GM12874 (cell line): ENCODE measurements around the gene ANK2.

Experiments
- CTCF ChIP-seq: IDR thresholded peaks from 2 replicates; pipeline ENCODE4 v1.5.1; 2011; ENCODE audit warnings: low read depth, mild to moderate bottlenecking, control low read depth, low read length, moderate library complexity; ENCODE audit not compliant: insufficient read depth

The ANK2 gene

GRCh38 chr4:113141901-113142346, 92.5 kb downstream of the ANK2 start:
- no peak for TF ChIP-seq CTCF

DNA sequence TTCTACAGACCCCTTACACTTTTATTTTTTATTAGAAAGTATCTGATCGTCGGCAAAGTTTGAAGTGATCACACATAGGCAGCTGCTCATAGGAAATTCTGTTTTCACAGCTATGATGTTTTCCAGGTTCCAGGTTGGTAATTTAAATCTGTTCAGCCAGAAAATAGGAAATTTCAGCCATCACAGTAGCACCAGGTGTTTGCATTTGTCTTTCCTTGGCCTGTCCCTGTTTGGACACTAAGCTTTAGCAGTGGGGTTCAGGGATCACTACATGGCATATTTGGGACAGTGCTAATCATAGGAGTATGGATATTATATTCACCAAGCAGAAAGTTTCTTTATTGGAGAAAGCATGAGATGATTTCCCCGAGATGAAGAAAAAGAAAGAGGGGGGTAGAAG, 92.9 kb downstream of the ANK2 start:
- TF ChIP-seq CTCF: no peak

DNA sequence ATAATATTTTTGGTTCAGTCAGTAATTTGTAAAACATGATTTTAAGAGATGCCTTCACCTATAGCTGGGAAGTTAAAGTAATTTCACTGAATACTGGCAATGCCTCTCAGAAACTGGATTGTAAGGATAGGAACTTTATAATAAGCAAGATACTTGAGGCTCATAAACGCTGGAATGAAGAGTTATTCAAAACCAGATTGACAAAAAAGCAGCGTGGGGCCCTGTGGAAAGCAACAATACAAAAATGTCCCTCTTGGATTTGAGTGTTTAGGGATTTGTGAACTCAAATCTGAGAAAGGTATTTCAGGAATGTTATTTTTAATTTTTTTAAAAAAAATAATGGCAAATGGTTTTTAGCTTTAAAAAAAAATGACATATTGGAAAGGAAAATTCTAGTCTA, 94.6 kb downstream of the ANK2 start:
- TF ChIP-seq CTCF: no peak

DNA sequence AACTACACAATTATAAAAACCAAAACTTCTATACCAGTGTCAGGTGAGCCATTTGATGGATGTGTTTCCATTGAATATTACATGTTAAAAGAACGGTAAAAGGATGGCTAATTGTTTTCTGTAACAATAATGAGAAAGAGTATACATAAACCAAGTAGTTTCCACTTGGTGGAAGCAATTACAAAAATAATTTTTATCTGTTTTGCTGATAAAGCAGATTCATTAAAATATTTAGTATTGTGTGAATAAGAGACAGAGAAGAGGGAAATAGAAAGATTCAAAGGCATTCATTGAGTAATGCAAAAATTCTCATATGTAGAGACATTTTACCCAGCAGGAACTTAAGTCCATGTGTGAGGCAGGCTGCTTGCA, 95.7 kb downstream of the ANK2 start:
- TF ChIP-seq CTCF: no peak

GRCh38 chr4:113145519-113146291, 96.3 kb downstream of the ANK2 start:
- TF ChIP-seq CTCF: no peak

- TF ChIP-seq CTCF: no peak
These were observed 97.5 kb downstream of the ANK2 start for GRCh38 chr4:113146876-113147358.

DNA sequence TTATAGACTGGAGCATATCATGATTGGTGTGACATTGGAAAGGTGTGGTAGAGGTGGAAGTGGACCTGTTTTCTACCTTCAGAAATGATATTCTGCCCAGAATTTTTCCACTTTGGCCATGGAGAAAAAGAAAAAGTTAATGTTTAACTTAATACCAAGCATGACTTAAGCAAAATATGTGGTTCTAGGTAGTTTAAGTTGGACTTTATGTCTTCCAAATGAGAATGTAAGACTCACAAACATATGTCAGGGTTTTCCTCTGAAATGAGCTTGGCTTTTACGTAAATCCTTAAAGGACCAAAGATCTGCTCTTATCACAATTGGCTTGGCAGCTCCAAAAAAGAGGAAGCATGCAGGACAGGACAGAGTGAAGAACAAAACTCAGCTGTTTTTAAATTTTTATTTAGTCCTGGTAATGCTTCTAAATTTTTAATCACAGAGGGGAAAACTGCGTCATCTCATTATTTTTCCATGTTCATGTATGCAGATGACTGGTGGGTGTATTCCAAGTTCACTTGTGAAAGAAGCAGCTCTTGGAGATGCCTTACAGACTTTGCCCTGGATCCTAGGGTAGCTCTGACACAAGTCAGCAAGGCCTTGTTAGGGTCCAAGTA, 98.2 kb downstream of the ANK2 start:
- no peak for TF ChIP-seq CTCF
